GF-D8 (cell line): ENCODE measurements around the gene ZSCAN22.

Experiments
- DNase-seq: peaks from one replicate; lab custom pipeline; 2025; lab: John Stamatoyannopoulos, UW

Gene ZSCAN22

DNA sequence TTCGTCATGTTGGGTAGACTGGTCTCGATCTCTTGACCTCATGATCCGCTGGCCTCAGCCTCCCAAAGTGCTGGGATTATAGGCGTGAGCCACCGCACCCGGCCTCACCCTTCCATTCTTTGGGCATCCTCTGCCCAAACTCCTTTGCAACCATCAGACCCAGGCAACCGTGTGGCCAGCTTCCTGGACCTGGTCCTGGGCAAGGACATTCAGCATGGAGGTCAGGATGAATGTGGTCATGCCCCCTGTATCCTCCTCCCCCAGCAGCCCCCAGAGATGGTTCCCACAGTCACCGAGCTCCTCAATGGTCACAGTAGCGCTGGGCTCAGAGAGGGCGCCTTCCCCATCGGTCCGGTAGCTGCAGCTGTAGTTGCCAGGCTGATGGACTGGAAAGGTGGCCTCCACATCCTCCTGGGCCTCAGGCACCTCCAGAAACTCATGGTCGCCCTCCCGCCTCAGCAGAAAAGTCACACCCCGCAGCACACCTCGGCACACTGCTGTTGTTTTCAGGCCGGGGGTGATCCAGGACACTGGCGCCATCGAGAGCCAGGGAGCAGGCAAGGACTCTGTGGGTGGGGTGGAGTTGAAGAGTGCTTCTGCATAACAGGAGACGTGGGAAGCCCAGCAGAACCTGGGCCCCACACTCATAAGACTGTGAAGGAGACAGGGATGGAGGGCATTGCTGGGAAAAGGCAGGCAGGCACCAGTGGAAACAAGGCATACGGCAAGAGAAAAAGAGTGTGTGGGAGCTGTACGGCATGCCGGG lies 25.4 kb downstream of the ZSCAN22 start:
- no peak for DNase-seq

GRCh38 chr19:58352760-58353671 lies 26.2 kb downstream of the ZSCAN22 start, which contains the start of gene A1BG:
Gene A1BG, minus strand, starts transcription at chr19:58353492. Its CDS starts 55 bp downstream, at chr19:58353437.
- no peak for DNase-seq

DNA sequence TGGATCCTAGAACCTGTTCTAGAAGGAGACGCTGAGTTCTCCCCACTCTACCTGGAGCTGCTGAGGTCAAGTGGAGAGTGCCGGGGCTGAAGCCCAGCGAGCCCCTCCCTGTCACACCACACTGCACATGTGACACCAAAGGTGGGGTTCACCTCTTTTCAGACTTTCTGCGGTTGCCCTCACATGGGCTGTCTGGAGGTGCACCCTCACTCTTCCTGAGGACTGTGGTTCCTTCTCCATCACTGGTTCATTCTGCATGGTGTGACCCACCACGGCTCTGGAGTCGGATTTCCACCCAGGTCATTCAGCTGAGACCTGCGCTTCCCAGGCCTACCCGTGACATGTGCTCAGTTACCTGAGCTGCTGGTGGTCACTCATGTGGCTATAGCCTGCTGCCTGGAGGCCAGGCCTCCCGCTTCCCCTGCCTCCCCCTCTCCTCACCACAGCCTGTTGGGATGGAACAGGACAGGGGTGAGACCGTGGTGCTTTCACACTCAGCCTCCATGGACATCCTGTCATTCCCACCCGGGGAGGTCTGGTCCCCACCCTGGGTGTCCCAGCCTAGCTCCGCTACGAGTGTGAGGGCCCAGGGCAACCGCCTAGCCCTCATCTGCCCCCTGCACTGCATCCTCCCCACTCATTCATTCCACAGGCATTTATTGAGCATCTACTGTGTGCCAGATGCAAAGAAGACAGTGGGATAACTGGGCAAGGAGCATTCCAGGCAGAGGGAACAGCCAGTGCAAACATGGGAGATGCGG lies 27.1 kb downstream of the ZSCAN22 start:
- DNase-seq: no peak

DNA sequence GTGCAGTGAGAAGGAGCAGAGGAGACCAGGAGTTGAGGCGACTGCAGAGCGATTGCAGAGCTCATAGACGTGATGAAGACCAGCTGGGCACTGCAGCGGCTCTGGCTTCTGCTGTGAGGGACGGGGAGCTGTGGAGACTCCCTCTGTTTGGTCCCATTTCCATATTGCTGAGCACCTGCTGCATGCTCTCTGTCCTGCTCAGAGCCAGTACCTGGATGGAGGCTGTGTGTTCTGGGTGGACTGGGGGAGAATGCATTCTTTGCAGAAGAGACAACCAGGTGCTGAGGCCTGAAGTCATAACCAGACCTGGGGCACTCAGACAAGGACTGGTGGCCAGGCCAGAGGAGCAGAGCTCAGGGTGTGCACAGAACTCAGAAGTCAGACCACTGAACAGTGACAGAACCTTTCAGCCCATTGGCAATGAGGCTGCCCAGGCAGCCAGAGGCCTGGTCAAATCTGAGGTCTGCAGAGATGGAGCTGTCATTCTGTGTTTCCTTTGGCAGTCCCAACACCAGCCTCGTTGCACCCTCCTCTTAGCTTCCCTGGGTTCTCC lies 27.8 kb downstream of the ZSCAN22 start:
- DNase-seq: no peak

- no peak for DNase-seq
Observed at GRCh38 chr19:58355215-58355796, 28.5 kb downstream of the ZSCAN22 start.

GRCh38 chr19:58355908-58356765 lies 29.3 kb downstream of the ZSCAN22 start:
- DNase-seq: no peak

DNA sequence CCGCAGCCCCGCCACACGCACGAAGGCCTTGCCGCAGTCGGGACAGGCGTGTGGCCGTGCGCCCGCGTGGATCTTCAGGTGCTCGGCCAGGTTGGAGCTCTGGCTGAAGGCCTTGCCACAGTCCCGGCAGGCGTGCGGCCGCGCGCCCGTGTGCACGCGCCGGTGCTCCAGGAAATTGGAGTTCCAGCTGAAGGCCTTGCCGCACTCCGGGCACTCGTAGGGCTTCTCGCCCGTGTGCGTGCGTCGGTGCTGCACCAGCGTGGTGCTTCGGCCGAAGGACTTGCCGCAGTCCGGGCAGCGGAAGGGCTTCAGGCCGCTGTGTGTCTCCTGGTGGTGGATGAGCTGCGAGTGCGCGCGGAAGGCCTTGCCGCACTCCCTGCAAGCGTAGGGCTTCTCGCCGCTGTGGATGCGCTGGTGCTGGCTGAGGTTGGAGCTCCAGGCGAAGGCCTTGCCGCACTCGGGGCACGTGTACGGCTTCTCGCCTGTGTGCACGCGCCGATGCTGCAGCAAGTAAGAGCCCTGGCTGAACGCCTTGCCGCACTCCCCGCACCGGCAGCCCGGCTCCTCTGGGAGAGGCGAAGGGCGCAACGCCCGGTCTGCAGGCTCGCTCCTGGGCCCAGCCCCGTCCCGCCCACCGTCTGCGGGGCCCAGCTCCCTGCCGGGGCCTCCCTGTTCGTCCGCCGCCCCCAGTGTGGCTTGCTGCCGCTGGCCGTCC lies 30.1 kb downstream of the ZSCAN22 start:
- no peak for DNase-seq

- no peak for DNase-seq
Observed at GRCh38 chr19:58357481-58358145, 30.8 kb downstream of the ZSCAN22 start.

GRCh38 chr19:58361900-58362271 lies 35.1 kb downstream of the ZSCAN22 start:
- DNase-seq: peak; percentile 73

DNA sequence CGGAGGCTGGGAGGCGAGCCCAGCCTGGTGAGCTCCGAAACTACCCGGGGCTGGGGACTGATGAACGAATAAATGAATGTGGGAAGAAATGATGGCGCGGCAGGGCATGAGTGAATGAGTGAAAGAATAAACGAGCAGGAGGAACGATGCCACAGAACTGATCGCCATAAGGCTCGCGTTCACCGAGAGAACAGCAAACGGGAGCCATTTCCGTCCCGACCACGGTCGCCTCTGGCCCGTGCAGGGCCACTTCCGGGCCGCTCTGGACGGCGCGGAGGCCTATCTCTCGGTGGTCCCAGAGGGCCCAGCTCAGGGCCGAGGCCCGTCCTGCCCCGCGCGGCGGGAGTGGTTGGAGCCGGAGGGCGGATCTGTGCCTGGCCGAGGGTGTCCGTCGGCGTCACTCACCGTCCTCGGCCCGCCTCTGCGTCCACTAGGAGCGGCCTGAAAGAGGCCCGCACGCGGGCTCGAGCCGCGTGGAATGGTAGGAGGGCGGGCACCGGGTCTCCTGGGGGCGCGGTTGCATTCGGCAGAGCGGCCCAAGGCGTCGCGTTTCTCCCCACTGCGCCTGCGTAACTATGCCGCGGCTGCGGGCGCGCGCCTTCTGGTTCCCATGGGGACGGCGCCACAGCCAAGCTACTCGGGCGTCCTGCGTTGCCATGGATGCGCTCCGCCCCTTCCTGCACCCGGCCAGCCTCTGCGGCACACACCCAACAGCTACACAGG lies 35.6 kb downstream of the ZSCAN22 start, which contains the start of gene ZNF497:
Gene ZNF497 (minus strand): TSS at position 480 of the 723 bp plus-strand sequence. CDS start 5,116 bp downstream, outside the sequence.
- peak; percentile 89 for DNase-seq

DNA sequence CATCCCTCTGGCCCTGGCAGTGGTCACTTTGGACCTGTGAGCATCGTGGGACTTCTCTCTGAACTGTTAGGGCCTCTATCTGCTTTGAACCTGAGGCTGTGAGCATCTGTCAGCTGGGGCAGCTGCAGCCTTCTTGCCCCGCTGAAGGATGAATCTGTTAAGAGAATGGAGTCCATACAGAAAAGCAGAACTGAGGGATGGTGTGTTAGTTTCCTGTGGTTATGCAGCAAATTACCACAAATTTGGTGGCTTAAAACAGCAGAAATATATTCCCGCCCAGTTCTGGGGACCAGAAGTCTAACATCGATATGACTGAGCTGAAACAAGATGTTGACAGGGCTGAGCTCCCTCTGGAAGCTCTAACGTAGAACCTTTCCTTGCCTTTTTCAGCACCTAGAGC lies 37.4 kb downstream of the ZSCAN22 start:
- peak; percentile 72 for DNase-seq

DNA sequence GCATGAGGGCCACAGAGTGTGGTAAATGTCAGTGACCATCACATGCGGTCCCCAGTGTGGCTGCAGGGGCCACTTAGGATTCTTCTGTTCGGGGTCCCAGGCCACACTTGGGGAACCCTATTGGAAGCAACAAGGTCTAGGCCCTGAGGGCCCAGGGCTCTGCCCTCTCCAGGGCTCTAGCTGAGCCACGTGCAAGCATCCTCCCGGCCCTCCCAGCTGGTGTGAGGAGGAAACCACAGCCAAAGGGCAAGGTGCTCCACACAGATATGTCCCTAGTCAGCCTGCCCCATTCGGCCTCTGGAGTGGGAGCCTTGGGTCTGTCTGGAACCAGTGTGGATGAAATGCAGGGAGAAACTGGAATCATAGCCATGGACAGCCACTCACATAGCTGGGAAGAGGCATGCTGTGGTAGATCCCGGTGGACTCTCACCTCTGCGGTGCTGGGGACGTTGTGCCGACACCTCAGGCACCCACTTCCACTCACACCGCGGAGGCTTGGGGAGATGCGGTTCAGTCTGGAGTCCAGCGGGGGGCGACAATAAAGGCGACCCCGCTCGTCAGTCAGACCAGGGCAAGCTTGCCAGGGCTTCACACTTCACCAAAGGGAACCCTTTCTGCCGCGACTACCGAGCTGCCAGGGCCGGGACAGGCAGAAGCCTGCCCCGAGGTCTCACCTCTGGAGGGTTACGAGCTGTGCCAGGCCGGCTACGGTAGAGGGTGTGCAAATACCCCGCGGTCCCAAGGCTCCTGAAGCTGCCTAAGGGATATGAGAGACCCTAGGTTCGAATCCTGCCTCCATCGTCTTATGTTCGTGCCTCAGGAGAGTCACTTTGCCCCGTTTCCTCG lies 40.0 kb downstream of the ZSCAN22 start:
- DNase-seq: no peak

DNA sequence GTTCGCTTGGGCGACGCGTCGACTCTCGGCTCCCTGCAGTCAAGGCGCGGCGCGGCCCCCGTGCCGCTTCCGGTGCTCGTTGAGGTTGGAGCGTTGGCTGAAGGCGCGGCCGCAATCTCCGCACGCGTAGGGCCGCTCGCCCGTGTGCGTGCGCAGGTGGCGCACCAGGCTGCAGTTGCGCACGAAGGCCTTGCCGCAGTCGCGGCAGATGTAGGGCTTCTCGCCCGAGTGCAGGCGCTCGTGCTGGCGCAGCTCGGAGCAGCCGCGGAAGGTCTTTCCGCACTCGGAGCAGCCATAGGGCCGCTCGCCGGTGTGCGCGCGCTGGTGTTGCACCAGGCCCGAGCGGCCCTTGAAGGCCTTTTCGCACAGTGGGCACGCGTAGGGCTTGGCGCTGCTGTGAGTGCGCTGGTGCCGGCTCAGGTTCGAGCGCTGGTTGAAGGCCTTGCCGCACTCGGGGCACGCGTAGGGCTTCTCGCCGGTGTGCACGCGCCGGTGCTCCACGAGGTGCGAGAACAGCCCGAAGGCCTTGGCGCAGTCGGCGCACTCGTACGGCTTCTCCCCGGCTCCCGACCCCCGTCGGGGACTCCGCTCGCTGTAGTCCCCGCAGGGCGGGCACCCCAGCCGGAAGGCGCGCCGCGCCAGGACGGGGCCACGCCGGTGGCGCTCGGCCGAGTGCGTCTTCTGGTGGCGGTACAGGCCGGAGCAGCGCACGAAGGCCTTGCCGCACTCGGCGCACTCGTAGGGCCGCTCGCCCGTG lies 41.1 kb downstream of the ZSCAN22 start:
- DNase-seq: no peak

GRCh38 chr19:58368561-58369360 lies 42.0 kb downstream of the ZSCAN22 start:
- DNase-seq: no peak

DNA sequence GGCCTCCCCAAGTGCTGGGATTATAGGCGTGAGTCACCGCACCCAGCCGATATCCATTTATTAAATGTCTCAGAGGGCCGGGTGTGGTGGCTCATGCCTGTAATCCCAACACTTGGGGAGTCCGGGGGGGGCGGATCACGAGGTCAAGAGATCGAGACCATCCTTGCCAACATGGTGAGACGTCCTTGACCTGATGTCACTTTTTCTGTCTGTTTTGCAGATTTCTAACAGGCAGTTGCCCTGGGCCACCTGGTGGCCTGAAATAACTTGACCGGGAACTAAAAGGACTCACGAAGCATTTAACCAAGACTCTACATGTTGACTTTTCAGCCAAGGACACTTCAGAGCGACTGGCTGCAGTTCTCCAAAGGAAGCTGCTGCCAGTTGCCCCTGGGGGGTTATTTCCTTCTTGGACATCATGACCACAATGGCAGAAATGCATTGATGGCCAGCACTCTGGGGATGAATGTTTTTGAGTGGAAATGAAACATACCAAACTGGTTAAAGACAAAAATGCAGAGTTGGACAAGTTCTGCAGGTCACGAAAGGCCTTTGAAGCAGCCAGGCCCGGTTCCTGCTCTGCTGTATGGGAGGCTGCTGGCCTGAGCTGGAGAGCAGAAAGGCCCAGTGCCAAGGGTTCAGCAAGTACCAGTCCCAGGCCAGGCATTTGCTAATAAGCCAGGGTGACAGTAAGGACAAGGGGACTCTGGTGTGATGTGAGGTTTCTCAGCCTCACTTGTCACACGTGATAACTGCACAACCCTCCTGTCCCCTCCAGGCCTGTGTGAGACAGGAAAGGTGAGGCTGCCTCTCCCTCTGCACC lies 45.7 kb downstream of the ZSCAN22 start:
- DNase-seq: no peak
